ENCODE measurements around the gene RHBDL1.

GRCh38 chr16:645852-646678 lies 29.4 kb upstream of the RHBDL1 start:
- no peak for TF ChIP-seq EZH2 (IDR thresholded peaks at IDR 0.05; ENCODE audit: borderline replicate concordance, low read depth, low read length, poor library complexity, severe bottlenecking)
- no peak for TF ChIP-seq CTCF (conservative IDR thresholded peaks at IDR 0.05; ENCODE audit: low read depth, low read length)
